Hepatocyte (in vitro differentiated cells): ENCODE data around the gene DCDC1. TPM values are rescaled to one million over a fixed set of nuclear protein-coding genes. Genes with fewer than 3 reads are reported as not detected.

Source experiments
- DNase-seq: peaks from one replicate; pipeline ENCODE4 v3.0.0-alpha.2; 2016; ENCODE audit warnings: low spot score
- H2AFZ ChIP-seq: fragments of 200-600 bp; sonication (generic); 2 replicates; pipeline ENCODE4 v1.6.0; 2016; ENCODE audit warnings: antibody characterized with exemption, mild to moderate bottlenecking
- H3K27ac ChIP-seq: fragments of 200-600 bp; sonication (generic); 2 replicates; pipeline ENCODE4 v1.5.1; 2016; ENCODE audit warnings: mild to moderate bottlenecking
- H3K27me3 ChIP-seq: fragments of 200-600 bp; sonication (generic); 2 replicates; pipeline ENCODE4 v1.6.1; 2016
- H3K36me3 ChIP-seq: fragments of 200-600 bp; sonication (generic); replicated peaks from 2 replicates; pipeline ENCODE4 v1.5.1; 2016; ENCODE audit warnings: low read depth; ENCODE audit not compliant: insufficient read depth
- H3K4me1 ChIP-seq: fragments of 200-600 bp; sonication (generic); 2 replicates; pipeline ENCODE4 v1.5.1; 2016; ENCODE audit warnings: mild to moderate bottlenecking, moderate library complexity; ENCODE audit not compliant: insufficient read depth
- H3K4me2 ChIP-seq: fragments of 200-600 bp; sonication (generic); 2 replicates; pipeline ENCODE4 v1.6.0; 2016
- H3K4me3 ChIP-seq: fragments of 200-600 bp; sonication (generic); 2 replicates; pipeline ENCODE4 v1.5.1; 2016; ENCODE audit warnings: mild to moderate bottlenecking
- H3K79me2 ChIP-seq: fragments of 200-600 bp; sonication (generic); 2 replicates; pipeline ENCODE4 v1.6.0; 2017; ENCODE audit warnings: mild to moderate bottlenecking
- H3K9me2 ChIP-seq: fragments of 200-600 bp; sonication (generic); replicated peaks from 2 replicates; pipeline ENCODE4 v1.6.0; 2017; ENCODE audit warnings: mild to moderate bottlenecking; ENCODE audit not compliant: insufficient read depth
- H3K9me3 ChIP-seq: fragments of 200-600 bp; sonication (generic); 2 replicates; pipeline ENCODE4 v1.5.1; 2016; ENCODE audit warnings: low read depth, mild to moderate bottlenecking
- H4K20me1 ChIP-seq: fragments of 200-600 bp; sonication (generic); 2 replicates; pipeline ENCODE4 v1.6.0; 2016; ENCODE audit warnings: mild to moderate bottlenecking; ENCODE audit not compliant: insufficient read depth, poor library complexity, severe bottlenecking
- EZH2 ChIP-seq: fragments of 200-600 bp; sonication (generic); IDR thresholded peaks from 2 replicates; pipeline ENCODE4 v1.6.1; 2016; ENCODE audit warnings: antibody characterized with exemption, mild to moderate bottlenecking, borderline replicate concordance
- EZH2phosphoT487 ChIP-seq: fragments of 200-600 bp; sonication (generic); IDR thresholded peaks from one replicate; pipeline ENCODE4 v1.6.1; 2018; ENCODE audit warnings: antibody characterized with exemption, mild to moderate bottlenecking, low read depth, moderate library complexity; ENCODE audit not compliant: unreplicated experiment, severe bottlenecking
- WGBS: methylation state at CpG from one replicate; pipeline ENCODE4 v1.1.6; 2016; ENCODE audit warnings: low lambda C conversion rate; ENCODE audit errors: missing lambda C conversion rate; 5-methylcytosine and 5-hydroxymethylcytosine counted together
- polyA plus RNA-seq: library from polyadenylated mRNA; unstranded; fragments of >200 nt; fragmentation: Nextera tagmentation; extraction: Ambion mirVana; gene quantifications from 2 replicates; pipeline ENCODE4 v1.2.1, GENCODE V29; 2016
- total RNA-seq: library from RNA; depleted of rRNA; stranded (reverse); fragments of >200 nt; gene quantifications from 2 replicates; pipeline ENCODE4 v1.2.3, GENCODE V29; 2014
- TF ChIP-seq, protein P1 (sequence below): fragments of 200-600 bp; sonication (generic); IDR thresholded peaks from 2 replicates; pipeline ENCODE4 v1.5.1; 2016; ENCODE audit warnings: antibody characterized with exemption, mild to moderate bottlenecking; ENCODE audit not compliant: poor library complexity

DCDC1 gene
- total and polyA plus RNA-seq, 2 experiments from 2014 or later, result 0.63 to 1.9 TPM

DNA sequence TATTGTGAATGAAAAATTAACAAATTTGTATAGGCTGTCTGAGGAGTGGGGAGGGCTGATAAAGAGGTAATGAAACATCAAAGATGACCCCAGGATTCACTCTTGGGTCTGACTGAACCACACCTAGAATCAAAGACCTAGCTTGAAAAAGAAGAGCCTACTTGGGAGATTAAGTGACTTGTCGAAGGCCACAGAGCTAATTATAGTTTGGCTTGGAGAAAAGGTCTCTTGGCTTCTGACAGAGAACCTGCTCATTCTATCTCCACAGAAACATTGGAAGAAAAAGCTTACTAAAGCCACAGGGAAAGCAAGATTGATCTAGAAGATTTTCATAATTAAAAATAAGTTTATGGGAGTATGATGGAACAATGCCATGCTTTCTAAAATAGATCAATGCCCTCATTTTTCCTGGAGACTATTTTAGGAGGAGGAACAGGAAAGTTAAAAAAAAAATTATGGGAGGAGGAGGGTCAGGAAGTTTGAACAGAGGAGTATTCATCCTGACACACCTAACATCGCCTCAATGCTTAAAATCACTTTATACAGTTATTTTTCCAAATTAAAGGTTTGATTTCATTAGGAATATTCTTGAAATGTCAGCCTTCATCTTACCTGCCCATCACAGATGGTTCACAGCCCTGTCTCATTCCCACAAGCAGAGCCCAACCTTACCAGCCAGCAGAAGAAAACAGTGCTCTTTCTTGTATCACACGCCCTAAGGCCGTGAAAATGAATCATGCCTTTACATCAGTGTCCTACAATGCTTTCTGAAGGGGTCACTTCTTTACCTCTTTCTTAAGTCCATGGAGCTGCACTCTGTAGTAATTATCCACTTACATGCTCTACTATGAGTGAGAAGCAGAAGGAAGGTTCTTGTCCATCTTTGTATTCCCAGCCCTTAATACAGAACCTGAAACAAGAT is 552.3 kb downstream of the DCDC1 start:
- 46% methylated on average over 4 of the region's 4 CpGs for WGBS
- no peak overlapping the region for H2AFZ ChIP-seq
- DNase-seq, result no peak
- TF ChIP-seq, protein P1, sequence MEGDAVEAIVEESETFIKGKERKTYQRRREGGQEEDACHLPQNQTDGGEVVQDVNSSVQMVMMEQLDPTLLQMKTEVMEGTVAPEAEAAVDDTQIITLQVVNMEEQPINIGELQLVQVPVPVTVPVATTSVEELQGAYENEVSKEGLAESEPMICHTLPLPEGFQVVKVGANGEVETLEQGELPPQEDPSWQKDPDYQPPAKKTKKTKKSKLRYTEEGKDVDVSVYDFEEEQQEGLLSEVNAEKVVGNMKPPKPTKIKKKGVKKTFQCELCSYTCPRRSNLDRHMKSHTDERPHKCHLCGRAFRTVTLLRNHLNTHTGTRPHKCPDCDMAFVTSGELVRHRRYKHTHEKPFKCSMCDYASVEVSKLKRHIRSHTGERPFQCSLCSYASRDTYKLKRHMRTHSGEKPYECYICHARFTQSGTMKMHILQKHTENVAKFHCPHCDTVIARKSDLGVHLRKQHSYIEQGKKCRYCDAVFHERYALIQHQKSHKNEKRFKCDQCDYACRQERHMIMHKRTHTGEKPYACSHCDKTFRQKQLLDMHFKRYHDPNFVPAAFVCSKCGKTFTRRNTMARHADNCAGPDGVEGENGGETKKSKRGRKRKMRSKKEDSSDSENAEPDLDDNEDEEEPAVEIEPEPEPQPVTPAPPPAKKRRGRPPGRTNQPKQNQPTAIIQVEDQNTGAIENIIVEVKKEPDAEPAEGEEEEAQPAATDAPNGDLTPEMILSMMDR, result no peak
- TF ChIP-seq EZH2phosphoT487, result no peak
- TF ChIP-seq EZH2, result no peak
- no peaks in the 10 kb centered on the region for H3K9me3 ChIP-seq
- no peak overlapping the region for H3K4me3 ChIP-seq
- H3K4me1 ChIP-seq, result no peaks in the 10 kb centered on the region
- no peaks in the 10 kb centered on the region for H4K20me1 ChIP-seq
- no peaks in the 10 kb centered on the region for H3K36me3 ChIP-seq
- H3K79me2 ChIP-seq, result no peaks in the 10 kb centered on the region
- no peaks in the 10 kb centered on the region for H3K9me2 ChIP-seq
- H3K27ac ChIP-seq, result no peak overlapping the region
- no peak overlapping the region for H3K4me2 ChIP-seq
- H3K27me3 ChIP-seq, result no peaks in the 10 kb centered on the region

DNA sequence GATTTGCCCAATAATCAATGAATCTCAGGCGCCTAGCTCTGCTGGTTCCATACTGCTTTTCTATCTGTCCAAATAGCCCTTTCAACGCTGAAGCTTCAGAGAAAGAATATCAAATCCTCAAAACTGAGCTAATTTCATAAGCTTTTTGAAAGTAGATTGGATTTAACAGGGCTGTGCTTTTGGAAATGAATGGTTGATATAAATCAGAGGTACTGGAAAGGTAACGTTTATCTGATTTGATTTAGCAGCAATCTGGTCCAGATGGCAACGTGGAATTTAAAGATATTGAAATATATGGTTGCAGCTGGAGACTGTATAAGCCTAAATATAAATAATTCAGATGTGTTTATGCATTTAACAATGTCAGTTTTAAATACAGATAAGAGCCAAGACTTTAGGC is 553.9 kb downstream of the DCDC1 start:
- no peak overlapping the region for H2AFZ ChIP-seq
- H3K79me2 ChIP-seq, result no peaks in the 10 kb centered on the region
- no peaks in the 10 kb centered on the region for H3K9me3 ChIP-seq
- H3K36me3 ChIP-seq, result no peaks in the 10 kb centered on the region
- H4K20me1 ChIP-seq, result no peaks in the 10 kb centered on the region
- H3K27me3 ChIP-seq, result no peaks in the 10 kb centered on the region
- no peak overlapping the region for H3K4me2 ChIP-seq
- TF ChIP-seq EZH2 (no peak), EZH2phosphoT487 (no peak)
- TF ChIP-seq, protein P1, result no peak
- H3K4me3 ChIP-seq, result no peak overlapping the region
- H3K27ac ChIP-seq, result no peak overlapping the region
- no peaks in the 10 kb centered on the region for H3K9me2 ChIP-seq
- WGBS, result 80% methylated on average over 4 of the region's 4 CpGs
- no peaks in the 10 kb centered on the region for H3K4me1 ChIP-seq
- DNase-seq, result no peak

DNA sequence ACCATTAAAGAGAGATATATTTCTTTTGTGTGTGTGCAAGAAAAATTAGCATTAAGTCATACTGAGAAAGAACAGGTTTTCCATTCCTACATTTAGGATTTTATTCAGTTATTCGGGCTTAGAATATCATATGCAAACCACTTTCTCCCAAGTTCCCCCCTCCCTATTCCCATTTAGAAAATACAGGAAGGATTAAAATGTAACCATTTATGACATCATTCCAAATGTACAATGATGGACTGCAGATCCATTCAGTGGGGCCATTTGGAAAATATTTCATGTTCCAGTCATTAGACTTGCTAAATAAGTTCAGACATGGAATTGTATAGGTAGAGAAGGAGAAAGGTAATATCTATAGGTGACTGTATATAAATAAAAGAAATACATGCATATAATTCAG is 554.8 kb downstream of the DCDC1 start:
- no peaks in the 10 kb centered on the region for H3K27me3 ChIP-seq
- no peaks in the 10 kb centered on the region for H3K36me3 ChIP-seq
- H3K4me3 ChIP-seq, result no peak overlapping the region
- no peak for DNase-seq
- TF ChIP-seq EZH2, result no peak
- TF ChIP-seq, protein P1, result no peak
- TF ChIP-seq EZH2phosphoT487, result no peak
- no peaks in the 10 kb centered on the region for H3K9me3 ChIP-seq
- no peaks in the 10 kb centered on the region for H3K4me1 ChIP-seq
- H2AFZ ChIP-seq, result no peak overlapping the region
- no peak overlapping the region for H3K27ac ChIP-seq
- H3K9me2 ChIP-seq, result no peaks in the 10 kb centered on the region
- no peaks in the 10 kb centered on the region for H3K79me2 ChIP-seq
- H3K4me2 ChIP-seq, result no peak overlapping the region
- 89% methylated on average over 1 of the region's 1 CpG for WGBS
- no peaks in the 10 kb centered on the region for H4K20me1 ChIP-seq

Other genes starting within 250 kb of the DCDC1 start
- 13.6 and 19.1 TPM in 2 replicates for gene DNAJC24, start 121 bp upstream of the DCDC1 start, total RNA-seq
- 6.7 and 8.6 TPM in 2 replicates for gene DNAJC24, start 121 bp upstream of the DCDC1 start, polyA plus RNA-seq
- 8.0 and 17.0 TPM in 2 replicates for gene IMMP1L, start 139.9 kb upstream of the DCDC1 start, total RNA-seq
- gene IMMP1L, start 139.9 kb upstream of the DCDC1 start, polyA plus RNA-seq, result 30.2 and 33.6 TPM in 2 replicates
- gene ELP4, start 140.0 kb upstream of the DCDC1 start, total RNA-seq, result 22.0 and 25.1 TPM in 2 replicates
- 12.3 and 15.7 TPM in 2 replicates for gene ELP4, start 140.0 kb upstream of the DCDC1 start, polyA plus RNA-seq